GM21723 (cell line): ENCODE measurements around the gene EYA4.

Experiments
- ATAC-seq: cut with Tn5 transposase; IDR thresholded peaks from one replicate; pipeline ENCODE4 v1.9.1; 2021; ENCODE audit warnings: mild to moderate bottlenecking, moderate library complexity; ENCODE audit not compliant: unreplicated experiment

EYA4 gene

DNA sequence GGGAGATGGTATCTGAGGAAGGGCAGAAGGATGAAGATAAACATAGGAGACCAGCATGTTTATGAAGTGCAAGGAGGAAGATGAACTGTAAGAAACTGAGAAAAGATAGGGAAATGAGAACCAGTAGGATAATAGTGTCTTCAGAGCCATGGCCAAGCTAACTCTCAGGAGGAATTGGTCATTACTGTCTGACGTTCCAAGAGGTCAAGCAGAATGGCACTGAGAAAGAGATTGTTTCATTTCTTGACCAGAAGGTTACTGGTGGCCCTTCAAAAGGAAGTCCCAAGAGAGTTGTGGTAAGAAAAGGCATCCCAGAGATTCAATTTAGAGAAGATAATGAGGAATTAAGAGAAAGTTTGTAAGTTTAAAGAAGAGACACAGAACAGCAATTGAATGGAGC, 47.5 kb downstream of the EYA4 start:
- ATAC-seq, result no peak

DNA sequence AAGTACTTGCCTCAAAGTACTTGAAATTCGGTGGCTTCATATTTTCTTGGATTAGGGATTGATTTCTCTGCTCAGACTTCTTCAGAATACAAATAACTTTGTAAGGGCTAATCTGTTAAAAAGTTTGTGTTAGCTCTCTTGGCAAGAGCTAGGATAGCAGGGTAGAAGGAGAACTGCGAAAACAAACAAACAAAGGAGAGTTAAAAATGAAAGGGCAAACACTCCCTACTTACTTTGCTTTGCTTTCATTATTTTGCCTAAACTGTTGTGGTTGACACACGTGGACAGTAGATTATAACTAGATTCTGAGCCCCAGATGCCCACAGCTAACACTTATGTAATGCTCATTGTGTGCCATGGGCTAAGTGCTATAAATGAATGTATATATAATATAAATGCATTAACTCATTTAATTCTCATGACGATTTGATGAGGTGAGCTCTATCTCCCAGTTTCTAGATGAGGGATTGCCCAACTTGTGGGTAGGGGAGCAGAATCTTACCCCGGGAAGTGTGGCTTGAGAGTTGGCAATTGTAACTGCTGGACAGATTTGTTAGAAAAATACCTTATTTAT, 48.7 kb downstream of the EYA4 start:
- ATAC-seq, result no peak

- no peak for ATAC-seq
These were observed 49.8 kb downstream of the EYA4 start for GRCh38 chr6:133290930-133291329.

DNA sequence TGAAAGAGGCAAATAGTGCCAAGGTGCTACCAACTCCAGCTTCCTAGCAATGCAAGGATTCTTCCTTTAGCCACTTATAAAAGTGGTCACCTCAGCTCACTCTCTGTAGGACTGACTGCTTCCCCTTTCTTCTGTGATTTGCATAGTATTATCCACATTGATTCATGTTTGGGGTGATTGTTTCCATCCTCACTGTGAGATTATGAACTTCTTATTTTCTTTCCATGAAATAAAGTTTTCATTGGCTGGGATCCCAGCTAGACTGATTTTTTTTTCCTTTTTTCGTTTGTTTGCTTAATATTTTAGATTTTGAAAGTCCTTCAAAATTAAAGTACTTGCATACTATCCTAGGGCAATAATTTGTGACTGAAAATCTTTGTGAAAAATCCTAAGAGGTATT, 50.5 kb downstream of the EYA4 start:
- ATAC-seq, result no peak

DNA sequence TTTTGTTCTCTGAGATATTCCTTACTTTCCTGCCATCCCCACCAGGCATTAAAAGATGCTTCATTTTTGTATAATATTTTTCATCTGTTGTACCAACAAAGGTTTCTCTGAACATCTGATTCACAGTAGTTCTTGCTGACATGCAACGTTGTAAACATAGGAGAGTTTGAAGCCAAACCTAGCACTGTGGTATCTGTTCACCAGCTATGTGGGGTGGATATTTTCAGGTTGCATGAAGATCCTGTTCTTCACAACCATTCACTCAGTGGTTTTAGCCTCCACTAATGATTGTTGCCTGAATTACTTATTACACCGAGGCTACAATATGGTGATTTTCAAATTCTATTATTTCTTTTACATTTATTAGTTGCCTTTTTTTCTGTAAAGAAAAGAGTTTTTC, 56.5 kb downstream of the EYA4 start:
- ATAC-seq, result no peak

GRCh38 chr6:133298335-133298734, 57.2 kb downstream of the EYA4 start:
- no peak for ATAC-seq

DNA sequence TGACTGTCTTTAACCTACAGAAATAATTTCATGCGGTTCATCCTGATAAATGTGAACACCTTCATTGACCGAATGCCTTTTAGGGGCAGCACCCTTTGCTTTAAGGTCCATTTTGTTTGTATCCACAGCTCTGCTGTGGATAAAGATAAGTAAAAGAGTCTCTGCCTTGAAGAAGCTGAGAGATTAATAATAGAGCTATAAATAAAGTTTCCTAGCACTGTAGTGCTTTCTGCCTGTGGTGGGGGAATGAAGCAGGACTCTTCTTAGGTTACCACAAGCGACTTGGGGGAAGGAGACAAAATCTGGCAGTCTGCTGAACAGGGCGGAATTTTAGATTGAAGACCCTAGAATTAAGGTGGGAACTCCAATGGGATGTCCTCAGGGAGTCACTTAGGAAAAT, 57.6 kb downstream of the EYA4 start:
- ATAC-seq, result no peak

GRCh38 chr6:133300896-133301295, 59.7 kb downstream of the EYA4 start:
- no peak for ATAC-seq

DNA sequence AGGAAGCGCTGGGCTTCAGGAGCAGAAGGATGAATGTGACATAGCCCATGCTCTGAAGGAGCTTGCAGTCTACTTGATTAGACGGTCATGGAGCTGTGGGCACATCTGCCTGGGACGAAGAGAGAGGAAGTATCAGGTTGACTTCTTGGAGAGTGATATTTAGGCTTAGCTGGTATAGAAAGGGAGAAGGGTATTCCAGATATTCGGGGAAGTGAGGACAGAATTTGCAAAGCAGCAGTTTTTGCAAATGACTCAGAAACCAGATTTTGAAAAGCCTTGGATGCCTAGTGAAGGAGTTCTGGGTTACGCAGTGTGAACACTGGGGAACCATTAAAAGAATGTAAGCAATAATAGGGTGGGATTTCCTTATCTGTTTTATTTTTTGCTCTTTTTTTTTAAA, 60.7 kb downstream of the EYA4 start:
- no peak for ATAC-seq

DNA sequence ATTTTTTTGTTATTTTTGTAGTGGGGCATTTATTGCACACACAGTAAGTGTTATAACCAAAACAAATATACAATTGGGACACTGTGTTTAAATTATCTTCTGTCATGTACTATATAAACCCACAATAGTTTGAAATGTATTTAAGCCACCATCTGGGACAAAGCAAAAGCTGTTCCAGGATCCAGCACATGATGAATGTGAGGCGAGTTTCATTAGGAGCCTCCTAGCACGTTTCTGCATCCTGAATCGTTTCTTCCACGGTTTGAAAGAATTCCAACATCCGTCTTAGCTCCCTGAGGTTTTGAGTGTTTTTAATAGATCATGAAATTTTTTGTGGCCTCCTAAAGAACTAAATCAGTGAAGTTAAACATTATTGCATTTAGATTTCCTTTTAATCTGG, 65.8 kb downstream of the EYA4 start:
- ATAC-seq, result no peak

GRCh38 chr6:133309579-133309978, 68.4 kb downstream of the EYA4 start:
- no peak for ATAC-seq

GRCh38 chr6:133312006-133312405, 70.8 kb downstream of the EYA4 start:
- no peak for ATAC-seq

GRCh38 chr6:133313068-133313467, 71.9 kb downstream of the EYA4 start:
- no peak for ATAC-seq

GRCh38 chr6:133314947-133315346, 73.8 kb downstream of the EYA4 start:
- ATAC-seq, result no peak

GRCh38 chr6:133315811-133316210, 74.7 kb downstream of the EYA4 start:
- ATAC-seq, result no peak

GRCh38 chr6:133317704-133318103, 76.5 kb downstream of the EYA4 start:
- no peak for ATAC-seq

DNA sequence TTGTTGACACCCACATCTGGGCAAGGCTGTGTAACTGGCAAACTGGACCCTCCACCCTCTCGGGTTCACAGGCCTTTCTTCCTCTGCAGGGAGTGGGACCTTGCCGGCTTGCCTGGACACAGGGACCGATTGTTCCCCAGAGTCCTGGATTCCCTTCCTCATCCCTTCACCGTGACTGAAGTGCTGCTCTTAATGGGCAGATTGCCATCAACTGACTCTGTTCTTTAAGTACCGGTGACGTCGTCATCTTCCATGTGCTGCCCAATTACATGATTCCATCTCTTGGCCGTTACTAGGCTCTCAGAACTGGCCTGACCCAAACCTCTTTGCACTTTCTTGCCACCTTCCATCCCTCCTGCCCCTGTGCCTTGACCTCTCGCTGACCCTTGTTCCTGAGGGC, 85.4 kb downstream of the EYA4 start:
- no peak for ATAC-seq

DNA sequence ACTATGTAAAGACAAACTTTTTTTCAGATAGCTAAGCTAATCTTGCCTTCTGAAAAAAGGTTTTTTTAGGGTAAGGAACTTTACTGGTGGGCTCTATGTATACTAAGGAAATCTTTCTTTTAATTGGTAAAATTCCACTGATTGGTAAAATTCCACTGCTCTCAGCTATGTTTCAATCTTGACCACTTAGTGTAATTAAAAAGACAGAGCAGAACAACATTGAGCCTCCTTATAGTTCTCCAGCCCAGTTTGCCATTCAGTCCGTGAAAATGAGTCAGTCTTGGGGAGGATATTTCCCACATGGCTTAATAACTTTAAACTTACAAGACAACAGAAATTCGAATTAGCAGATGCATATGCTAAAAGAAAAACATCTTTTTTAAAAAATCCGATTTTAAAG, 92.7 kb downstream of the EYA4 start:
- no peak for ATAC-seq

- ATAC-seq, result no peak
These were observed 96.2 kb downstream of the EYA4 start for GRCh38 chr6:133337308-133337707.

GRCh38 chr6:133339543-133340384, 98.6 kb downstream of the EYA4 start:
- no peak for ATAC-seq

DNA sequence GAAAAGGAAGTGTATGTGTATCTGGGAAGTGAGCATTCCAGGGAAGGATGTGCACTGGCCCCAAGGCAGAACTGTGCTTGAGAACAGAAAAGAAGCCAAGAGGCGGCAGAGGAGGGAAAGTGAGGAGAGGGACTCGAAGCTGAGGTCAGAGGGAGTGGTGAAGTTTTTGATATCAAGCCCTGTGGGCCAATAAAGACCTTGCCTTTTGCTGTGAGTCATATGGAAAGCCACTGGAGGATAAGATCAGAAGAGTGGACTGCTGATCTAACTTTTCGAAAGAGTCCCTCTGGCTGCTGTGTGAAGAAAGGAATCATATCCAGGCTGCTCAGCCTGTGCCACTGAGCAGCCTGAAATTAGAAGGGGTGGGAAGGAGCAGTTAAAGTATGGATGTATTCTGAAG, 99.4 kb downstream of the EYA4 start:
- ATAC-seq, result no peak

GRCh38 chr6:133341607-133342158, 100.5 kb downstream of the EYA4 start:
- ATAC-seq, result no peak
